22Rv1 (cell line): ENCODE measurements around the gene DCC.

Experiments used
- CTCF ChIP-seq: fragments of 450-650 bp; IDR thresholded peaks from 2 replicates; pipeline ENCODE4 v1.5.1; 2017; ENCODE audit warnings: mild to moderate bottlenecking
- ZFX ChIP-seq: fragments of 450-650 bp; IDR thresholded peaks from 2 replicates; pipeline ENCODE4 v1.6.1; 2017; ENCODE audit warnings: antibody characterized with exemption, borderline replicate concordance

- TF ChIP-seq CTCF = no peak
- TF ChIP-seq ZFX = no peak
Measured at GRCh38 chr18:53191634-53192033, 851.6 kb downstream of the DCC start.
